Activated gamma-delta T cell (primary cell): ENCODE measurements around the gene ANKS1A.
"Not testable (repeated sequence)": the region's sequence is repeated elsewhere in the genome, so short reads cannot be mapped to it uniquely, and the experiment has no call there.

Experiments
- DNase-seq: peaks from one replicate; lab custom pipeline; 2025; lab: John Stamatoyannopoulos, UW

ANKS1A gene

GRCh38 chr6:34998417-34998816 is 109.4 kb downstream of the ANKS1A start:
- DNase-seq, result not testable (repeated sequence)

- not testable (repeated sequence) for DNase-seq
Measured at GRCh38 chr6:34999153-34999552, 110.1 kb downstream of the ANKS1A start.

GRCh38 chr6:34999962-35000361 is 110.9 kb downstream of the ANKS1A start:
- not testable (repeated sequence) for DNase-seq

- not testable (repeated sequence) for DNase-seq
Measured at GRCh38 chr6:35001349-35001748, 112.3 kb downstream of the ANKS1A start.

- DNase-seq, result not testable (repeated sequence)
Measured at GRCh38 chr6:35003886-35004530, 115.0 kb downstream of the ANKS1A start.

- no peak for DNase-seq
Measured at GRCh38 chr6:35007016-35007415, 118.0 kb downstream of the ANKS1A start.

- no peak for DNase-seq
Measured at GRCh38 chr6:35008858-35009257, 119.8 kb downstream of the ANKS1A start.

GRCh38 chr6:35011096-35012041 is 122.3 kb downstream of the ANKS1A start:
- no peak for DNase-seq

GRCh38 chr6:35013701-35014100 is 124.6 kb downstream of the ANKS1A start:
- no peak for DNase-seq

- no peak for DNase-seq
Measured at GRCh38 chr6:35014341-35014740, 125.3 kb downstream of the ANKS1A start.

GRCh38 chr6:35014786-35015185 is 125.7 kb downstream of the ANKS1A start:
- DNase-seq, result no peak

GRCh38 chr6:35015476-35015875 is 126.4 kb downstream of the ANKS1A start:
- DNase-seq, result no peak

- DNase-seq, result no peak
Measured at GRCh38 chr6:35015996-35016395, 126.9 kb downstream of the ANKS1A start.

- no peak for DNase-seq
Measured at GRCh38 chr6:35016502-35017321, 127.7 kb downstream of the ANKS1A start.

- no peak for DNase-seq
Measured at GRCh38 chr6:35017411-35018181, 128.5 kb downstream of the ANKS1A start.

GRCh38 chr6:35018182-35018519 is 129.1 kb downstream of the ANKS1A start:
- DNase-seq, result no peak

GRCh38 chr6:35018746-35019145 is 129.7 kb downstream of the ANKS1A start:
- DNase-seq, result no peak

- no peak for DNase-seq
Measured at GRCh38 chr6:35019171-35019570, 130.1 kb downstream of the ANKS1A start.

GRCh38 chr6:35019831-35020230 is 130.8 kb downstream of the ANKS1A start:
- DNase-seq, result no peak

- DNase-seq, result no peak
Measured at GRCh38 chr6:35021004-35021403, 131.9 kb downstream of the ANKS1A start.
